CD14-positive monocyte (primary cell): ENCODE measurements around the gene ZNF346. TPM values are rescaled to one million over a fixed set of nuclear protein-coding genes. Genes with fewer than 3 reads are reported as not detected.

ENCODE experiments used
- DNase-seq, 3 donors: peaks; one replicate each; pipeline ENCODE4 v3.0.0-alpha.2; 2011 to 2022
- H2AFZ ChIP-seq: 2 replicates; pipeline ENCODE4 v1.6.0; 2012; ENCODE audit warnings: mild to moderate bottlenecking, low read depth, low read length, inconsistent platforms; ENCODE audit not compliant: insufficient read depth, poor library complexity, severe bottlenecking
- H3K27ac ChIP-seq, 2 donors: 1 replicate in 1 of 2; 2 replicates in 1 of 2; pipeline ENCODE4 v1.5.1; 2012 to 2013; ENCODE audit warnings: low read length in 2 of 2, control low read depth in 1 of 2, inconsistent platforms in 1 of 2, low read depth in 1 of 2, mild to moderate bottlenecking in 1 of 2
- H3K27me3 ChIP-seq, 2 donors: one replicate each; pipeline versions ENCODE4 v1.6.0 to v1.6.1; 2011 to 2013; ENCODE audit warnings: low read length in 2 of 2; ENCODE audit not compliant: control insufficient read depth in 2 of 2, insufficient read depth in 2 of 2
- H3K36me3 ChIP-seq, 2 donors: replicated peaks in 1 of 2; 1 replicate in 1 of 2; 2 replicates in 1 of 2; pipeline versions ENCODE4 v1.5.1 to v1.6.1; 2012 to 2013; ENCODE audit warnings: low read length in 2 of 2, control low read depth in 1 of 2, inconsistent platforms in 1 of 2, mild to moderate bottlenecking in 1 of 2; ENCODE audit not compliant: insufficient read depth in 2 of 2, control insufficient read depth in 1 of 2
- H3K4me1 ChIP-seq, 2 donors: 1 replicate in 1 of 2; 2 replicates in 1 of 2; pipeline versions ENCODE4 v1.5.1 to v1.6.1; 2012 to 2013; ENCODE audit warnings: low read length in 2 of 2, control low read depth in 1 of 2, inconsistent platforms in 1 of 2, mild to moderate bottlenecking in 1 of 2, moderate library complexity in 1 of 2; ENCODE audit not compliant: insufficient read depth in 2 of 2, control insufficient read depth in 1 of 2
- H3K4me2 ChIP-seq: replicated peaks from 2 replicates; pipeline ENCODE3; 2012; ENCODE audit warnings: low read length, moderate library complexity, mild to moderate bottlenecking; ENCODE audit not compliant: poor library complexity, severe bottlenecking; ENCODE audit errors: extremely low read depth
- H3K4me3 ChIP-seq, 3 experiments: fragments of 200-600 bp in 1 of 3; sonication (generic) in 1 of 3; replicated peaks in 1 of 3; 1 replicate in 2 of 3; 2 replicates in 1 of 3; pipeline ENCODE4 v1.5.1; 2011 to 2013; ENCODE audit warnings: low read length in 3 of 3, mild to moderate bottlenecking in 3 of 3, control low read depth in 2 of 3, low read depth in 2 of 3, inconsistent platforms in 1 of 3, moderate library complexity in 1 of 3
- H3K79me2 ChIP-seq: 2 replicates; pipeline ENCODE4 v1.6.0; 2012; ENCODE audit warnings: mild to moderate bottlenecking, control low read depth, inconsistent platforms, low read length, moderate library complexity; ENCODE audit not compliant: insufficient read depth
- H3K9ac ChIP-seq: 2 replicates; pipeline ENCODE4 v1.6.0; 2017; ENCODE audit warnings: low read length, mild to moderate bottlenecking; ENCODE audit not compliant: insufficient read depth, poor library complexity, severe bottlenecking
- H3K9me3 ChIP-seq, 2 donors: replicated peaks in 1 of 2; 1 replicate in 1 of 2; 2 replicates in 1 of 2; pipeline versions ENCODE4 v1.5.1 to v1.6.1; 2012 to 2013; ENCODE audit warnings: low read length in 2 of 2, control low read depth in 1 of 2; ENCODE audit not compliant: control insufficient read depth in 1 of 2, insufficient read depth in 1 of 2
- H4K20me1 ChIP-seq: 2 replicates; pipeline ENCODE4 v1.6.0; 2012; ENCODE audit warnings: mild to moderate bottlenecking, low read length, control low read depth, moderate library complexity; ENCODE audit not compliant: insufficient read depth
- H3K27ac Mint-ChIP-seq, 7 donors: one replicate each; pipeline ENCODE4 v1.8.0; 2020; ENCODE audit warnings: mild to moderate bottlenecking in 7 of 7, mixed read lengths in 7 of 7, moderate library complexity in 6 of 7, inconsistent platforms in 2 of 7
- H3K27me3 Mint-ChIP-seq, 3 donors: one replicate each; pipeline ENCODE4 v1.8.0; 2021 to 2022; ENCODE audit warnings: low read depth in 3 of 3, mild to moderate bottlenecking in 3 of 3, mixed read lengths in 3 of 3, moderate library complexity in 3 of 3, inconsistent platforms in 1 of 3
- H3K36me3 Mint-ChIP-seq, 2 donors: one replicate each; pipeline ENCODE4 v1.8.0; 2020; ENCODE audit warnings: mixed read lengths in 2 of 2, inconsistent platforms in 1 of 2, mild to moderate bottlenecking in 1 of 2
- H3K4me1 Mint-ChIP-seq: one replicate; pipeline ENCODE4 v1.8.0; 2020; ENCODE audit warnings: mild to moderate bottlenecking, mixed read lengths
- H3K4me3 Mint-ChIP-seq, 2 donors: one replicate each; pipeline ENCODE4 v1.8.0; 2020; ENCODE audit warnings: mild to moderate bottlenecking in 2 of 2, mixed read lengths in 2 of 2, moderate library complexity in 1 of 2
- H3K9me3 Mint-ChIP-seq, 7 donors: one replicate each; pipeline ENCODE4 v1.8.0; 2020 to 2022; ENCODE audit warnings: mixed read lengths in 7 of 7, mild to moderate bottlenecking in 6 of 7, moderate library complexity in 6 of 7, inconsistent platforms in 2 of 7
- WGBS: methylation state at CpG from one replicate; pipeline ENCODE4 v1.1.5; 2013; ENCODE audit warnings: missing lambda C conversion rate; ENCODE audit not compliant: insufficient coverage; 5-methylcytosine and 5-hydroxymethylcytosine counted together
- intact Hi-C, 2 donors: fragments of 100-400 bp; cut with micrococcal nuclease; formaldehyde crosslinking; loops; one replicate each; pipeline versions ENCODE4 v1.15.0 to v1.15.1; 2023
- polyA plus RNA-seq, 3 donors: library from polyadenylated mRNA; depleted of rRNA in 1 of 3; unstranded in 2 of 3; stranded (reverse) in 1 of 3; fragments of 300-500 nt in 2 of 3; fragments of >200 nt in 1 of 3; fragmentation: Illumina TruSeq in 2 of 3; gene quantifications; 1 replicate in 2 of 3; 2 replicates in 1 of 3; pipeline ENCODE4 v1.2.3, GENCODE V29; 2012 to 2021
- TF ChIP-seq, protein P1 (sequence below): fragments of 200-600 bp; IDR thresholded peaks from one replicate; pipeline ENCODE4 v1.8.0; 2022; ENCODE audit warnings: antibody characterized with exemption, mild to moderate bottlenecking

ZNF346 gene
- polyA plus RNA-seq, 3 donors, result 6.0 to 9.6 (median 6.4) TPM

DNA sequence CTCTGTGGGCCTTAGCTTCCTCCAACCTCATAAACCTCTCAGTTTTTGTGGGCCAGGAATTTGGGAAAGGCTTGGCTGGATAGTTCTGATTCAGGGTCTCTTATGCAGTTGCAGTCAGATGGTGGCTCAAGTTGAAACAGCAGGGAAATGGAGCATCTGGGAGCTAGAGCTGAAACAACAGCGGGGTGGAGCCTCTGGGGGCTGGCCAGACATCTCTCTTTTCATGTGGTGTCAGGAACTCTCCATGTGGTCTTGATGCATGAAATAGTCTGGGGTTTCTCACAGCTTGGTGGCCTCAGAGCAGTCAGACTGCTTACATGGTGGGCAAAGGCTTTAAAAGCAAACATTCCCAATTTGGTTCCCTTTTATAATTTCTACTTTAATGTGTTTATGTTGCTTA, 13.5 kb downstream of the ZNF346 start:
- no peak for DNase-seq
- Histone ChIP-seq H3K4me1 (no peaks in the 10 kb centered on the region), H3K27ac (no peak overlapping the region), H3K36me3 (peaks cover 2 to 27% of the 10 kb centered on the region in 2 donors), H3K4me2 (no peak overlapping the region), H4K20me1 (peaks cover 21% of the 10 kb centered on the region), H3K27me3 (no peaks in the 10 kb centered on the region), H2AFZ (no peak overlapping the region), H3K79me2 (peaks cover 35% of the 10 kb centered on the region), H3K4me3 (no peak overlapping the region), H3K9ac (no peak overlapping the region), H3K9me3 (peaks cover 0 to 3% of the 10 kb centered on the region in 2 donors)
- peak overlapping the region in 1 of 7 donors; percentile 22 for H3K27ac Mint-ChIP-seq
- H3K27me3 Mint-ChIP-seq, result no peaks in the 10 kb centered on the region
- no peak overlapping the region for H3K4me3 Mint-ChIP-seq
- TF ChIP-seq, protein P1, sequence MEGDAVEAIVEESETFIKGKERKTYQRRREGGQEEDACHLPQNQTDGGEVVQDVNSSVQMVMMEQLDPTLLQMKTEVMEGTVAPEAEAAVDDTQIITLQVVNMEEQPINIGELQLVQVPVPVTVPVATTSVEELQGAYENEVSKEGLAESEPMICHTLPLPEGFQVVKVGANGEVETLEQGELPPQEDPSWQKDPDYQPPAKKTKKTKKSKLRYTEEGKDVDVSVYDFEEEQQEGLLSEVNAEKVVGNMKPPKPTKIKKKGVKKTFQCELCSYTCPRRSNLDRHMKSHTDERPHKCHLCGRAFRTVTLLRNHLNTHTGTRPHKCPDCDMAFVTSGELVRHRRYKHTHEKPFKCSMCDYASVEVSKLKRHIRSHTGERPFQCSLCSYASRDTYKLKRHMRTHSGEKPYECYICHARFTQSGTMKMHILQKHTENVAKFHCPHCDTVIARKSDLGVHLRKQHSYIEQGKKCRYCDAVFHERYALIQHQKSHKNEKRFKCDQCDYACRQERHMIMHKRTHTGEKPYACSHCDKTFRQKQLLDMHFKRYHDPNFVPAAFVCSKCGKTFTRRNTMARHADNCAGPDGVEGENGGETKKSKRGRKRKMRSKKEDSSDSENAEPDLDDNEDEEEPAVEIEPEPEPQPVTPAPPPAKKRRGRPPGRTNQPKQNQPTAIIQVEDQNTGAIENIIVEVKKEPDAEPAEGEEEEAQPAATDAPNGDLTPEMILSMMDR, result no peak
- 100% methylated on average over 1 of the region's 1 CpG for WGBS
- H3K4me1 Mint-ChIP-seq, result peaks cover 4% of the 10 kb centered on the region
- H3K9me3 Mint-ChIP-seq, result peaks cover 0 to 7% (median 5%) of the 10 kb centered on the region in 7 donors
- intact Hi-C loops, result no loop called here
- H3K36me3 Mint-ChIP-seq, result peaks cover 23 to 44% of the 10 kb centered on the region in 2 donors

DNA sequence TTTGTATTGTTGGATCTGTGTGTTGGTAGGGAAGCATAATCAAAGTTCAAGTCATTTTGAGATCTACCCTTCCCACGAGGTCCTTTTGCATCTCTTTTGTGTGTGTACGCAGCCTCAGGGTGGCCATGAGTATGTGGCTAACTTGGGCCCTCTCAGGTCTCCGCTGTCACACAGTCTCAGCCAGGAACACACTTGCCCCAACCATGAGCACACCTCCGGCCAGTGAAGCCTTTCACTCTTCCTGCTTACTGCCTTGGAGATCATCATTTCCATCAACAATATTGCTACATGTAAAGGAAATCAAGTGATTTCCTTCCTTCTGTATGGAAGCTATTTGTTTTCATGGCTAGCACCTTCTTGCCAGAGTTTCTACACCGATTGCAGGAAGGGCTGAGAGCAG, 13.9 kb downstream of the ZNF346 start:
- Histone ChIP-seq H2AFZ (no peak overlapping the region), H3K27ac (no peak overlapping the region), H3K4me2 (no peak overlapping the region), H3K79me2 (peaks cover 31% of the 10 kb centered on the region), H3K9ac (no peak overlapping the region), H3K27me3 (no peaks in the 10 kb centered on the region), H3K36me3 (peaks cover 6 to 32% of the 10 kb centered on the region in 2 donors), H4K20me1 (peaks cover 21% of the 10 kb centered on the region), H3K9me3 (no peaks in the 10 kb centered on the region), H3K4me3 (no peak overlapping the region), H3K4me1 (no peaks in the 10 kb centered on the region)
- peaks cover 26 to 44% of the 10 kb centered on the region in 2 donors for H3K36me3 Mint-ChIP-seq
- TF ChIP-seq, protein P1, result no peak
- intact Hi-C loops, result no loop called here
- no peak for DNase-seq
- H3K27me3 Mint-ChIP-seq, result no peaks in the 10 kb centered on the region
- H3K9me3 Mint-ChIP-seq, result peaks cover 0 to 2% (median under 1%) of the 10 kb centered on the region in 7 donors
- no peak overlapping the region for H3K4me3 Mint-ChIP-seq
- no peak overlapping the region for H3K27ac Mint-ChIP-seq
- WGBS, result 86% methylated on average over 1 of the region's 5 CpGs
- peaks cover 4% of the 10 kb centered on the region for H3K4me1 Mint-ChIP-seq
